Stomach (tissue), 9 donors: ENCODE results near the gene PRKCB. TPM values are rescaled to one million over a fixed set of nuclear protein-coding genes. Genes with fewer than 3 reads are reported as not detected.

Source experiments
- DNase-seq, 2 donors: peaks; one replicate each; pipeline versions ENCODE4 v3.0.0 to v3.0.0-alpha.2; 2013 to 2019
- H3K27ac ChIP-seq, 5 donors: fragments of 200-600 bp in 4 of 5; sonication (generic) in 4 of 5; one replicate each; pipeline ENCODE4 v1.5.1; 2013 to 2019; ENCODE audit warnings: mild to moderate bottlenecking in 1 of 5, moderate library complexity in 1 of 5
- H3K27me3 ChIP-seq, 3 donors: fragments of 200-600 bp; sonication (generic); one replicate each; pipeline ENCODE4 v1.5.1; 2017 to 2019; ENCODE audit warnings: mixed run types in 1 of 3
- H3K36me3 ChIP-seq, 4 donors: fragments of 200-600 bp; sonication (generic); 1 replicate in 3 of 4; 2 replicates in 1 of 4; pipeline ENCODE4 v1.5.1; 2016 to 2019
- H3K4me1 ChIP-seq, 4 donors: fragments of 200-600 bp; sonication (generic); one replicate each; pipeline ENCODE4 v1.5.1; 2016 to 2019
- H3K4me3 ChIP-seq, 4 donors: fragments of 200-600 bp; sonication (generic) in 3 of 4; one replicate each; pipeline ENCODE4 v1.5.1; 2016 to 2019; ENCODE audit warnings: mild to moderate bottlenecking in 1 of 4
- H3K9me3 ChIP-seq, 4 donors: fragments of 200-600 bp; sonication (generic); one replicate each; pipeline ENCODE4 v1.5.1; 2016 to 2019
- CTCF ChIP-seq, 7 experiments: fragments of 450-650 bp in 4 of 7; fragments of 200-600 bp in 3 of 7; sonication (generic) in 3 of 7; IDR thresholded peaks; one replicate each; pipeline ENCODE4 v1.5.1; 2016 to 2019; ENCODE audit warnings: antibody characterized with exemption in 7 of 7, control low read depth in 2 of 7, mild to moderate bottlenecking in 1 of 7
- EP300 ChIP-seq: sonication (generic); formaldehyde crosslinking; IDR thresholded peaks from one replicate; pipeline ENCODE4 v1.6.1; 2017; ENCODE audit warnings: antibody characterized with exemption
- POLR2A ChIP-seq, 4 donors: fragments of 450-650 bp; IDR thresholded peaks; one replicate each; pipeline ENCODE4 v1.6.1; 2016; ENCODE audit warnings: antibody characterized with exemption in 4 of 4, control low read depth in 2 of 4, mild to moderate bottlenecking in 1 of 4, moderate library complexity in 1 of 4
- POLR2AphosphoS5 ChIP-seq, 3 donors: sonication (generic); formaldehyde crosslinking; IDR thresholded peaks; one replicate each; pipeline ENCODE4 v1.6.1; 2016; ENCODE audit warnings: antibody characterized with exemption in 3 of 3
- WGBS, 5 donors: extraction: QIAGEN DNeasy Blood & Tissue Kit in 3 of 5; methylation state at CpG; one replicate each; pipeline versions ENCODE4 v1.1.5 to v1.1.7; 2013 to 2018; 5-methylcytosine and 5-hydroxymethylcytosine counted together
- intact Hi-C: fragments of 100-400 bp; cut with DNase I; formaldehyde crosslinking; loops from one replicate; pipeline ENCODE4 v1.15.1; 2023; ENCODE audit warnings: low total_unique reads
- polyA plus RNA-seq, 3 donors: library from polyadenylated mRNA; stranded (reverse); fragments of 200-250 nt; gene quantifications; one replicate each; pipeline ENCODE4 v1.2.3, GENCODE V29; 2013
- total RNA-seq, 5 donors: library from RNA; depleted of rRNA; stranded (reverse); fragments of >200 nt; gene quantifications; one replicate each; pipeline versions ENCODE4 v1.1.0 to v1.2.3, GENCODE V29; 2014 to 2016
- donor health status: healthy with polysubstance abuse.
- donor health status: Bipolar disorder and iron deficiency.
- donor health status: healthy.

The PRKCB gene
- total and polyA plus RNA-seq, 8 donors, result 1.1 to 49.6 (median 14.7) TPM

- Histone ChIP-seq H3K4me1 (no peaks in the 10 kb centered on the region), H3K9me3 (no peaks in the 10 kb centered on the region), H3K27me3 (peaks cover 0 to 3% (median 0%) of the 10 kb centered on the region in 3 donors), H3K4me3 (no peak overlapping the region), H3K36me3 (peaks cover 0 to 19% (median 7%) of the 10 kb centered on the region in 4 donors), H3K27ac (no peak overlapping the region)
- TF ChIP-seq EP300 (no peak), POLR2AphosphoS5 (IDR thresholded peaks at IDR 0.05) (no peak), CTCF (IDR thresholded peaks at IDR 0.05) (no peak), POLR2A (IDR thresholded peaks at IDR 0.05) (no peak)
- intact Hi-C loops, result no loop called here
- 82 to 87% (median 86%) methylated on average over 5 of the region's 5 CpGs for WGBS, 5 donors
- no peak for DNase-seq
Measured at GRCh38 chr16:24170407-24170806, 334.6 kb downstream of the PRKCB start.

- H3K4me1 ChIP-seq, result no peaks in the 10 kb centered on the region
- no peak overlapping the region for H3K4me3 ChIP-seq
- 90 to 96% (median 94%) methylated on average over 7 of the region's 7 CpGs for WGBS, 5 donors
- TF ChIP-seq POLR2A (IDR thresholded peaks at IDR 0.05) (no peak), CTCF (IDR thresholded peaks at IDR 0.05) (no peak), EP300 (no peak), POLR2AphosphoS5 (IDR thresholded peaks at IDR 0.05) (no peak)
- H3K27ac ChIP-seq, result no peak overlapping the region
- DNase-seq, result no peak
- intact Hi-C loops, result no loop called here
- H3K36me3 ChIP-seq, result peaks cover 0 to 26% (median 7%) of the 10 kb centered on the region in 4 donors
- no peaks in the 10 kb centered on the region for H3K27me3 ChIP-seq
- H3K9me3 ChIP-seq, result no peaks in the 10 kb centered on the region
Measured at GRCh38 chr16:24174504-24174903, 338.7 kb downstream of the PRKCB start.

GRCh38 chr16:24174957-24175356 lies 339.2 kb downstream of the PRKCB start:
- intact Hi-C loops, result no loop called here
- H3K4me1 ChIP-seq, result no peaks in the 10 kb centered on the region
- 86 to 97% (median 91%) methylated on average over 3 of the region's 3 CpGs for whole genome bisulfite sequencing, 5 donors

GRCh38 chr16:24178496-24178895 lies 342.7 kb downstream of the PRKCB start:
- Histone ChIP-seq H3K4me1 (no peaks in the 10 kb centered on the region), H3K9me3 (no peaks in the 10 kb centered on the region), H3K27me3 (no peaks in the 10 kb centered on the region), H3K27ac (no peak overlapping the region), H3K36me3 (peaks cover 0 to 19% (median 3%) of the 10 kb centered on the region in 4 donors), H3K4me3 (no peak overlapping the region)
- intact Hi-C loops, result no loop called here
- TF ChIP-seq POLR2AphosphoS5 (IDR thresholded peaks at IDR 0.05) (no peak), EP300 (no peak)
- peak in 1 of 2 donors; percentile 5 for DNase-seq
- WGBS, 5 donors, result 39 to 63% (median 49%) methylated on average over 4 of the region's 4 CpGs

More at GRCh38 chr16:24174957-24175356, 339.2 kb downstream of the PRKCB start:
- Histone ChIP-seq H3K27ac (no peak overlapping the region), H3K4me3 (no peak overlapping the region), H3K27me3 (no peaks in the 10 kb centered on the region), H3K9me3 (no peaks in the 10 kb centered on the region), H3K36me3 (peaks cover 0 to 26% (median 7%) of the 10 kb centered on the region in 4 donors)
- TF ChIP-seq EP300 (no peak), POLR2A (IDR thresholded peaks at IDR 0.05) (no peak), POLR2AphosphoS5 (IDR thresholded peaks at IDR 0.05) (no peak), CTCF (IDR thresholded peaks at IDR 0.05) (no peak)
- no peak for DNase-seq

- WGBS, 5 donors, result 80 to 91% (median 86%) methylated on average over 8 of the region's 8 CpGs
- Histone ChIP-seq H3K4me3 (no peak overlapping the region), H3K27me3 (peaks cover 0 to 3% (median 0%) of the 10 kb centered on the region in 3 donors), H3K27ac (no peak overlapping the region), H3K4me1 (no peaks in the 10 kb centered on the region), H3K36me3 (peaks cover 2 to 11% (median 4%) of the 10 kb centered on the region in 4 donors), H3K9me3 (peaks cover 0 to 3% (median 0%) of the 10 kb centered on the region in 4 donors)
- intact Hi-C loops, result no loop called here
- no peak for TF ChIP-seq POLR2A (IDR thresholded peaks at IDR 0.05)
- no peak for TF ChIP-seq POLR2AphosphoS5 (IDR thresholded peaks at IDR 0.05)
- TF ChIP-seq EP300, result no peak
- no peak for TF ChIP-seq CTCF (IDR thresholded peaks at IDR 0.05)
- no peak for DNase-seq
Measured at GRCh38 chr16:24180451-24180850, 344.7 kb downstream of the PRKCB start.
